Dermis blood vessel endothelial cell (primary cell): ENCODE data around the gene ATP6V1C2. TPM values are rescaled to one million over a fixed set of nuclear protein-coding genes. Genes with fewer than 3 reads are reported as not detected.
"Not testable (repeated sequence)": the region's sequence is repeated elsewhere in the genome, so short reads cannot be mapped to it uniquely, and the experiment has no call there.

Experiments used
- DNase-seq: peaks from one replicate; pipeline ENCODE4 v3.0.0; 2010
- total RNA-seq: library from RNA; depleted of rRNA; stranded (reverse); fragments of >200 nt; gene quantifications from 2 replicates; pipeline ENCODE4 v1.2.3, GENCODE V29; 2014

The ATP6V1C2 gene
- total RNA-seq, 1 donor from 2014 or later = 0.17 TPM

DNA sequence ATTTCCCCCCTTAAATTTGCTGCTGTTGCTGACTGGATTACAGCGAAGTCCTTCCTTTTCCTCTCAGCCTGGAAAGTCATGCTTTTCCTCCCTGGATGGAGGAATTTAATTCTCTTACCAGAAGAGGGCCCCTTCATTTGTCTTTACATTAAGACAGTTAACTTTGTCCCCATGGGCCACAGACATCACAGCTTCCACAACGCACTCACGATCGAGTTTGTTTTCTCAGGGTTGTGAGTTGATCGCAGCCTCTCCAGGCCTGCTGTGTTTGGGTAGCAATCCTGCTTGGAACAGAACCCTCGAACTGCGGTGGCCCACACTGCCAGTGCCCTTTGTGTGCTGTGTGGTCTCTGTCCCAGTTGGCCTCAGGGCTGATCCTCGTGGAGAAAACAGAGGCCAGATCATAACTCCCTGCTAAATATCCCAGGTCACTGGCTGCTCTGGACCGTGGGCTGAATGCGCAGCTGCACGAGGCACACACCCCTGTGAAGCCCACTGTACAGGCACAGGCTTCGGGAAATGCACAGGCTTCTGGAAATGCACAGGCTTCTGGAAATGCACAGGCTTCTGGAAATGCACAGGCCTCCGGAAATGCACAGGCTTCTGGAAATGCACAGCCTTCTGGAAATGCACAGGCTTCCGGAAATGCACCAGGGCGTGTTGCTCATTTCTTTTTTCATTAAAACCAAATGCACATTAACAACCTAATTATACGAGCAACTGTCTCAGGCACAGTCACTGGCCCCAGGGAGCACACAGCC is 93.3 kb downstream of the ATP6V1C2 start:
- peak; percentile 40 for DNase-seq

DNA sequence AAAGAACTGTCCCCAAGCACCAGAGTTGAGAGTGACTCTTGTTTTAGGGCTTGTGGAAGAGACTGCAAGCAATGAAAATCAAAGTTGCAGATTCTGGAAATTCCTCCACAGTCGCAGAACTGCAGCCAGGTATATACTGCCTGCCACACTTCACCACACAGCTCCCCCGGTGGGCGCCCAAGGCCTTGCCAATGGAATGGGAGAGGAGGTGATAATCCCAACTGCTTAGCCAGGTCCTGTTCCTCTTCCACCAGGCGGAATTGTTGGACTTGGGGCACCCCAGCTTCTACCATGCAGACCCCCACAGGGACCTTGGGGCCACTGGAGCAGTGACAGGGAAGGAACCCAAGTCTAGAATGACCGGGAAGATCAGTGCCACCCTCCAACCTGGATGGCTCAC is 96.0 kb downstream of the ATP6V1C2 start:
- peak; percentile 25 for DNase-seq

DNA sequence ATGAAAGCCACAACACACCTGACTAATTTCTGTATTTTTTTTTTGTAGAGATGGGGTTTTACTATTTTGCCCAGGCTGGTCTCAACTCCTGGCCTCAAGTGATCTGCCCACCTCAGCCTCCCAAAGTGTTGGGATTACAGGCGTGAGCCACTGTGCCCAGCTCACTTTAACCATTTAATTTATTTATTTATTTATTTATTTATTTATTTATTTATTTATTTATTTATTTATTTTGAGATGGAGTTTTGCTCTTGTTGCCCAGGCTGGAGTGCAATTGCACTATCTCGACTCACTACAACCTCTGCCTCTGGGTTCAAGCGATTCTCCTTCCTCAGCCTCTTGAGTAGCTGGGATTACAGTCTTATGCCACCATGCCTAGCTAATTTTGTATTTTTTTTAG is 96.9 kb downstream of the ATP6V1C2 start:
- DNase-seq = not testable (repeated sequence)

DNA sequence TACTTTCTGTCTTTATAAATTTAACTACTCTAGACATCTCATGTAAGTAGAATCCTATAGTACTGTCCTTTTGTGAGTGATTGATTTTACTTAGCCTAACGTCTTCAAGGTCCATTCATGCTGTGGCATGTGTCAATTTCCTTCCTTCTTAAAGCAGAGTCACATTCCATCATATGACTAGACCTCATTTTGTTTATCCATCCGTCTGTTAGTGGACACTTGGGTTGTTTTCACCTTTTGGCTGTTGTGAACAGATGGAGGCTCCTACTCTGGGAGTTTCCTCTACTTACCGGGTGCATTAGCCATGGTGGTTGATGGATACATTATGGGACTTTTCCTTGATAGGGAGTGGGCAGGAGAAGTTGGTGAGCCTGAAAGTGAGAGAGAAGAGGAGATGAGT is 97.6 kb downstream of the ATP6V1C2 start:
- peak; percentile 30 for DNase-seq

DNA sequence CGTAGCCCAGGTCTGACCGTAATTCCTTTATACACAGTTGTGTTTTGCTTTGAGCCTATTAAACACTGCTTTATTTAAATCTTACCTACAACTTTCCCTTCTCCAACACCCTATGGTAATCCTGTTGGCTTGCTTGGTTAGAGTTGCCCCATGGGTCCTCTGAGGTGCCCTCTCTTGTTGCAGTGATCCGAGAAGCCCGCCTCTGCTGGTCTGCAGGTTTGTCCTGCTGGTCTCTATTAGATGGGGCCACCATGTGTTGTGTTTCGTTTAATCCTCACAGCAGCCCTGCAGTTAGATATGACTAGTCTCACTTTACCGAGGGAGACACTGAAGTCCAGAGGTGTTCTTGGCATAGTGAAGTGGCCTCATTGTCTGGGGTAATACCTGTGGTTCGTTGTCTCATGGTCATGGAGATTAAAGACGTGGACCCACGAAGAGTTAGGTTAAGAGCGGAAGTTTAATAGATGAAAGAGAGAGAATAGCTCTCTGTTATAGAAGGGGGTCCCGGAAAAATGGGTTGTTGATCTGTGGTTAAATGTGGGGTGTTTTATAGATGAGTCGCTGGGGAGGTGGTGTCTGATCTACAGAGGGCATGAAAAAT is 98.4 kb downstream of the ATP6V1C2 start:
- no peak for DNase-seq

DNA sequence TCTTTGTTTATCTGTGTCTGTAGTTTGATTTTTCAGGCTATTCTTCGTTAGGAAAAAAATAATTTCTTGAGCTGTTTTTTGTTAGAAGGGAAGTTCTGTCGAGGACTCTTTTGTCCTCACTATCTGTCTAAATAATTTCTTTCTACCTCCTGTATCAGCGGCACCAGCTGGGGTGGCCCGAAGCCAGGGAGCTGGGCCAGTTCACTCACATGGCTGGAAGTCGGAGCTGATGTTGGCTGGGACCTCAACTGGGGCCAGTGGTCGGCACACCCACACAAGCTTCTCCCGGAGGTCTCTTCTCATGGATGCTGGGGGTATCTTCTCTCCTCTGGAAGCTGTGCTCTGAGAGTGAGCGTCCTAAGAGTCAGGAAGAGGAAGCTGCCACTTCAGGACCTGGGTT is 99.1 kb downstream of the ATP6V1C2 start:
- no peak for DNase-seq

DNA sequence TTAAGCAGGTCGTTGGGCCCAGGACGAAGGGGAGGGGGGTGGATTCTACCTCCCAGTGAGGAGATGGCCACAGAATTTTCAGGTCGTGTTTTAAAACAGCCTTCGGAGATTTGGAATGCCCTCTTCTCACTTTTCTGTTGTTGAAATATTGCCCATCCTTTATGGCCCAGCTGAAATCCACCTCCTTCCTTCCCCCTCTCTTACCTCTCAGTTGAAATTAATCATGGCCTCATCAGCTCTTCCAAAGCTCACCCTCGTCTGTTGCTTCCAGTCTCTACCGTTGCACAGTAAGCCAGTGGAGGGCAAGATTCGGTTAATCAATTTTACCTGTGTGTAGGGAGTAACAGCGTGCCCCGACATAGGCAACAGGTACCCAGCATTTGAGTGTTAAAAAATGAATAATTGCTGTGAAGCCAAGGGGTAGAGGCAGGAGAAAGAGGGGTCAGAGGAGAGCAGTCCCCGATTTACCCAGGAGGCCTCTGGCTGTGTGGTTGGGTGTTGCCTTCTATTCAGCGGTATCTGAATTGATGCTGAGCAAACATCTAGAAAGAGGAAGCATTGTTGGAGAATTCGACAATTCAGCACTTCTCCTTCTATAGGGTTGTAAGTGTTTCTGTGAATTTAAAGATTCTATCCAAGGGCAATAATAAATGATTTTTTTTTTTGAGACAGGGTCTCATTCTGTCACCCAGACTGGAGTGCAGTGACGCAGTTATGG is 99.7 kb downstream of the ATP6V1C2 start:
- DNase-seq = no peak

DNA sequence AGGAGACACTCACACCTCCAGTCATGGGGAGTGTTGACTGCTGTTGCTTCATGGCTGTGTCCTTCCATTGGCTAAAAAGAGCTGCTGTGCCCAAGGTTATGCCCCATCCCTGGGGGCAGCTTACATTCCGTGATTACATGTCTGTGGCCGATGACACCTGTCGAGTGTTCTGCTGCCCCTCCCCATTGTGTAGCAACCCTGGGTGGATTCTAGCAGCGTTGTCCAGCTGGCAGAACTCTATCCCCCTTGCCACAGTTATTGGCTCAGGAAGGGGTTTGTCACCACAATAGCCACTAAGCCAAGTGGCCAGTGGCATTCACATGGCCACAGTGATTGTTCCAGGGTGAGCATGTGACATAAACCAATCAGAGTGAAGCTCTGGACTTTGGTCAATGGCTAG is 102.8 kb downstream of the ATP6V1C2 start:
- DNase-seq = no peak

DNA sequence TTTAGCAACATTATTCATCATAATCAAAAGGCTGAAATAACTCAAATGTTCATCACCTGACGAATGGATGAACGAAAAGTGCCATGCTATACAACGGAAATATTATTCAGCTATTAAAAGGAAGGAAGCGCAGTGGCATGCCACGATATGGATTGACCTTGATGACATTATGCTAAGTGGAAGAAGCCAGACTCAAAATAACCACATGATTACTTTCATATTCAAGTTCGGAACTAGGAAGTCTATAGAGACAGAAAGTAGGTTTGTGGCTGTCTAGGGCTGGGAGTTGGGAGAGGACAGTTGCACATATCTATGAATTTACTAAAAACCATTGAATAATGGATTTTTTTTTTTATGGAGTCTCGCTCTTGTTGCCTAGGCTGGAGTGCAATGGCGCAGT is 104.6 kb downstream of the ATP6V1C2 start:
- no peak for DNase-seq

DNA sequence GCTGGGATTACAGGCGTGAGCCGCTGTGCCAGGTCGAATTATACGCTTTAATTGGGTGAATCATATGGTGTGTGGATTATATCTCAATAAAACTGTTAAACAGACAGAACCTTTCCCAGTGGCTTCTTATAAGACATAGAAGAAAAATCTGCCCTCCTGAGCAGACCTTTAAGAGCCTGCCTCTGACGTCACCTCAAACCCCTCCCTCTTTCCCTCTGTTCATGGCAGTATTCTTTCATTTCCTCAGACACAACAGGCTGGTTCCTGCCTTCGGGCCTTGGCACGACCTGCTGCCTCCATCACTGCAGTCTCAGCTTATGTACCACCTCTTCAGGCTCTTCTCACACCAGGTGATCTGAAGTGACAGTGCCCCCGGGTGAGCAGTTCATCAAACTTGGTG is 105.2 kb downstream of the ATP6V1C2 start:
- DNase-seq = no peak

DNA sequence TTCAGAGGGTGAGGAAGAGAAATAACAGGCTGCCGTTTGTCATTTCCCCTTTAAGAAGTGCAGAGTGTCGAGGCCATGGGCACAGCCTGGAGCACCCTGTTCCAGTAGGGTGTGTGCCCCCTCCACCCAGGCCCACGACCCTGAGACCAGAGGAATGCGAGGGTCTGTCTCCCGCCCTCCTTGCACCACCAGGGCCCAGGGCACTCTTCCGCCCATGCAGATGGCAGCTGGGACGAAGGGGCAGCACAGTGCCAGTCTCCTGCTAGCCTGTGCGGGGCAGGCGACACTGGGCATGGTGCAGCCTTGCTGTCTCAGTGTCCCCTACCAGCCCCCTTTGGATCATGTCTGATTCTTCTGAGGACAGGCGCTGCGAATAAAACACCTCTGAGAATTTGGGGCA is 106.9 kb downstream of the ATP6V1C2 start:
- no peak for DNase-seq

DNA sequence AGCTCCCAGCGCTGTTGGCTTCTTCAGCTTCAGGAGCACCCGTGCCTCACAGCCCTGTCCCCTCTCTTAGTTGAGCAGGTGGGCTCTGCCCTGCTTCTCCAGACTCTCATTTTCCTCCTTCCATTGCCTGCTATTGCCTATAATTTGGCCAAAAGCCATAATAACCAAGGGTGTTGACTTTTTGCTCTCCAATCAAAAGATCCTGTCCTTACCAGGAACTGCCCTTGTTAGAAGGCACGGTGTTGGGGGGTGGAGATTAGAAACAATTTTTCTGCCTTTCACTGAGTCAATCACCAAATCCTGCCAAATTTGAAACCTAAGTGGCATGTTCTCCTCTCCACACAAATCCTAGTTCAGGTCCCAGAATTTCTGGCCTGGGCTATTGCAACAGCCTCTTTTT is 107.9 kb downstream of the ATP6V1C2 start:
- no peak for DNase-seq

DNA sequence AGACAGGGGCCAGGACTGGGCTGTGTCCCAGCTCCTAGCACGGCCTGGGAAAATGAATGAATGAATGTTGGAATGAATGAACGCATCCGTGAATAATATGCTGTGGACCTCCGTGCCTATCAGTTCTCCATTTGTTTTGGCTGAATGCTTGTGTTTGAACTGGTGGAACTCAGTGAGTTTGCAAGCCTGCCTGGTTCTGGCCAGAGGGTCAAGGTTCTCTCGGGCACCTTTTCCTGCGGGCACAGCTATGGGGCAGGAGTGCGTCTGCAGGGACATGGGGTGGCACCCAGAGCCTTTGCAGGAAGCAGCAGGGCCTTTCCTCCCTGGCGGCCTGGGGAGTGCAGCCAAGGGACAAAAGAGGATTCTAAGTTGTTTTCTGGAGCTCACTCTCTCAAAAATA is 108.8 kb downstream of the ATP6V1C2 start:
- DNase-seq = no peak

DNA sequence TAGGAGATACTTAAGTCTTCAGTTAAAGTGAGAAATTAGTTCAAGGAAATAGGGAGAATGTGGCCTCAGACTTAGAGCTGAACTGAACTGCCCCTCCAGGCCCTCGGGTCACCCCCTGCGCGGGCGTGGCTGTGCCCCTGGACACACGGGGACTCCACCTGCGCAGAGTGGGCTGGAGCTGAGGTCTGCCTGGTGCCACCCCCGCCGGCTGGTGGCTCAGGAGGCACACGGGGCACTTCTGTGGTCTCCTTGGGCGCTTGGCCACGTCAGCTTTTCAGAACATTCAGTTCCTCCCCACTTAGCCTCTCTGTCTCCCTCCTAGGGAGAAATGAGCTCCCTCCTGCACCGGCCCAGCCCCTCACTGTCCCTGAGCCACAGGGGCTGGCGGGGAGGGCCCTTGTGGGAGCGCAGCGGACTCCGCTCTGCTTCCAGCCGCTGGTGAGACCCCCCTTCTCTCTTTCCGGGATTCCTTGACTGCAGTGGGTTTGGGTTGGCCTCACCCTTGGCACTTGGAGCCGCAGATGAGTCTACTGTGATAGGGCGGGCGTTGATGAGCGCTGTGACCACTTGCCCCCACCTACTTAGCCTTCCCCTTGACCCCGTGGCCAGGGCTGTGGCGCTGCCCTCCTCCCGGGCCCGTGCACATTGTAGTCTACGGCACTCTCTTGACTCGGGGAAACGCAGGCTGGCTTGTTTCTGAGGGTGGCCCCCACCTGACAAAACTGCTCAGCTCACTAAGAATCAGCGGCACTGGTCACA is 109.4 kb downstream of the ATP6V1C2 start:
- DNase-seq = no peak

DNA sequence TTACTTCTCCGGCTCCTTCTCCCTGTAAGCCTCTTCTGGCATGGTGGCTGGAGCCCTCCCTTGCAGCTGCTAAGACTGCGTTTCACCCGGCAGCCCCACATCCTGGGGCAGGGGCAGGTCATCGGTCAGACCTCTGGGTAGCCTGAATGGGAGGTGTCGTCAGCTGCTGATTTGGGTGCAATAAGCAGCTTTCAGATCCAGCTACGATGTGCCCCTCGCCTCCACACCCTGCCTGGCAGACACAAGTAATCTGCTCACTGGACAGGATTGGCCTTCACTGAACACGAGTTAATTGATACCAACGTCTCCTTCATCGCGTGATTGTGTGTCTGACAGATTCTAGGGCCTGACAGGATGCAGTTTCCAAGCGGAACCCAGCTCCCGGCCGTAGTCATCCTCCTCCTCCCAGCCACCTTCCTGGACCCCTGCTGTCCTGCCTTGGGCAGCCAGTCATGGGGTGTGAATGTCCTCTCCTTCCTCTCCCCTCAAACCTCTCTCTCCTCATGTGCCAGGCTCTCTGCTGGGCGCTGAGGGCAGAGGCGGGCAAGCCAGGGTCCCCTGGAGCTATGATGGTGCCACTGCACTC is 110.1 kb downstream of the ATP6V1C2 start:
- peak; percentile 34 for DNase-seq

DNA sequence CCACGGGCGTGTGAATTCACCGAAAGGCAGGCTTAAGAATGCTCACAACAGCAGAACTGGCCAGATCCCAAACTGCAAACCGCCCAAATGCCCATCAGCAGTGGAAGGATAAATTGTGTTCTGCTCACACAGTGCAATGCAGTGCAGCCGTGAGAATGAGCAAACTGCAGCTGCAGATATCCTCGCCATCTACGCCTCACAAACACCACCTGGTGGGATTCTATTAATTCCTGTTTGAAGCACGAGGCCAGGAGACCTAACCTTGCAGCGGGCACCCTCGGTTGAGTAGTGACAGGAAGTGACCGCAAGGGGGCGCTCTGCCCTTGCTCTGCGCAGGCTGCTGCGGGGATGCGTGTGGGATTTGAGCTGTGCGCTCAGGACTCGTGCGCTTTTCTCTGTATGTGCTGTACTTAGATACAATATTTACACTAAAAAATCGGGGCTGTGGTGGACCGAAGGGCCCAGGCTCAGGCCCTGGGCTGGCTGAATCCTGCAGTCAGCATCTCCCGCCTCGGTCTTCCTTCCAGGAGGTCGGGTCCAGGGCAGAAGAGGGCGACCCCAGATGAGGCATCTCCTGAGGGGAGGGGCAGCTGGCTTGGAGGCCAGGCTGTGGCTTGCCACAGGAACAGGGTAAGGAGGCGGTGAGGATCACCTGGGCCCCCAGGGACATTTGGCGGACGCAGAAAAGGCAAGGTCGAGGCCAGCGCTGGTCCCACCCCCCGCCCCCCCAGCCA is 110.9 kb downstream of the ATP6V1C2 start:
- DNase-seq = peak; percentile 90

DNA sequence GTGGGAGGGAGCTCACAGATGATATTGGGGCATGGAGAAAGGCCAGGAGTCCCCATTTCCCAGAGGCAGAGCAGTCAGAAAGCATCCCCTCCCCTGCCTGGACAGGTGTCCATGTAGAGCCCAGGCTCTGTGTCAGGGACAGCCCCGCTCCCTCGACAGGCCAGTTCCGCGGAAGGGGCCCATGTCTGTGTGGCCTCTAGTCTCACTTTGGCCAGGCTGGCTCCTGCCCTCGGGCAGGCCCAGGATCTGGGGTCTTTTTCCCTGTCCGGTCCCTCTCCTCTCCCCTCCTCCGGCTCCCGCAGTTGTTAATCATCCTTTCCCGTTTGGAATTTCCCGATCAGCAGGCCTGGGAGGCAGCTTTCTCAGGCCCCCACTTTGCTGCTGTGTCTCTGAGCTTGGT is 111.6 kb downstream of the ATP6V1C2 start:
- no peak for DNase-seq

DNA sequence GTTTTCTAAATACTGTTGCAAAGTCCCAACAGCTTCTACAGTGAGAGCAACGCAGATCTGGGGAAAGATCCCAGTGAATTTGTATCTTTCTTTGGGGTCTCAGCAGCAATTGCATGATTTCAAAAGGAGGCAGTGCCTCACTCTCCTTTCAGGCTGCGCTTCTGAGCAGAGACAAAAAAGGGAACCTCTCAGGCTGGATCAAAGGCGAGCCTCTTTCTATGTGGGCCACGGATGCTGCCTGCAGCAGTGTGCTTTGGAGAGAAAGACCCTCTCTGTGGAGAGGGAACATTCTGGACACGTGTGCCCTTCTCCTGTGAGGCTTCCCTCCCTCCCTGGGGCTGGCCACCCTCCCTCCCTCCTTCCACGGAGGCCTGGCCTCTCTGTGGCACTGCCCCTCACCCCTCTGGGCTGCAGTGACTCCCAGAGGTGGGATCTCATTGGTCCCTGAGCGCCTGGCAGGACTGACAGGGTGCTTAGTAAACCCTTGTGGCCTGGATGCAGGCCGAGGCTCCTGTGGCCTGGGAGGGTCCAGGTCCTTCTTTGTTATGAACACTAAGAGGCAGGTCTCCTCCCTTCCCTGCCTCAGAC is 112.7 kb downstream of the ATP6V1C2 start:
- no peak for DNase-seq
